ENCODE data around the gene TMEM140.
"Not testable (repeated sequence)": the region's sequence is repeated elsewhere in the genome, so short reads cannot be mapped to it uniquely, and the experiment has no call there.

Gene TMEM140

GRCh38 chr7:135159359-135160085 lies 11.7 kb downstream of the TMEM140 start:
- no peak for DNase-seq

GRCh38 chr7:135160098-135160857 lies 12.4 kb downstream of the TMEM140 start:
- DNase-seq: no peak

GRCh38 chr7:135160858-135161653 lies 13.2 kb downstream of the TMEM140 start:
- DNase-seq: no peak

- no peak for DNase-seq
Measured at GRCh38 chr7:135161669-135162068, 13.8 kb downstream of the TMEM140 start.

GRCh38 chr7:135162382-135163001 lies 14.6 kb downstream of the TMEM140 start:
- no peak for DNase-seq

- DNase-seq: no peak
Measured at GRCh38 chr7:135164357-135165061, 16.6 kb downstream of the TMEM140 start.

- no peak for DNase-seq
Measured at GRCh38 chr7:135165862-135166261, 18.0 kb downstream of the TMEM140 start.

GRCh38 chr7:135166338-135166990 lies 18.6 kb downstream of the TMEM140 start:
- no peak for DNase-seq

- DNase-seq: no peak
Measured at GRCh38 chr7:135167365-135167917, 19.6 kb downstream of the TMEM140 start.

- no peak for DNase-seq
Measured at GRCh38 chr7:135168001-135168400, 20.1 kb downstream of the TMEM140 start.

GRCh38 chr7:135168489-135169140 lies 20.7 kb downstream of the TMEM140 start:
- DNase-seq: no peak

- no peak for DNase-seq
Measured at GRCh38 chr7:135169141-135169963, 21.5 kb downstream of the TMEM140 start.

- no peak for DNase-seq
Measured at GRCh38 chr7:135169964-135170273, 22.0 kb downstream of the TMEM140 start.

GRCh38 chr7:135170274-135170997 lies 22.6 kb downstream of the TMEM140 start, which contains the start of gene CYREN:
Gene CYREN, minus strand, starts transcription at chr7:135170707. Its CDS starts 1,785 bp downstream, at chr7:135168922.
- DNase-seq: peak; percentile 95

- not testable (repeated sequence) for DNase-seq
Measured at GRCh38 chr7:135170998-135171481, 23.2 kb downstream of the TMEM140 start.

- not testable (repeated sequence) for DNase-seq
Measured at GRCh38 chr7:135171581-135172291, 23.9 kb downstream of the TMEM140 start.

- DNase-seq: not testable (repeated sequence)
Measured at GRCh38 chr7:135173916-135174315, 26.0 kb downstream of the TMEM140 start.

GRCh38 chr7:135174941-135175340 lies 27.1 kb downstream of the TMEM140 start:
- no peak for DNase-seq

Data from NCI-H345 (cell line).